RWPE1 (cell line): Measurements from ENCODE around the gene PITPNM3.

Experiments
- CTCF ChIA-PET: fragments of 350-600 bp; sonication (Branson Sonifier 250); formaldehyde crosslinking; extraction: SDS; loops from one replicate; lab custom pipeline; 2021; lab: Yijun Ruan, JAX
- POLR2A ChIA-PET: fragments of 400-600 bp; formaldehyde crosslinking; extraction: SDS; loops from one replicate; lab custom pipeline; 2020; ENCODE audit warnings: antibody characterized with exemption; ENCODE audit not compliant: low non-redundant PET; lab: Yijun Ruan, JAX
- DNase-seq: peaks from one replicate; pipeline ENCODE4 v3.0.0; 2012; ENCODE audit warnings: low spot score
- H3K27ac ChIP-seq: fragments of 450-650 bp; 2 replicates; pipeline ENCODE4 v1.5.1; 2017
- CTCF ChIP-seq: fragments of 450-650 bp; conservative IDR thresholded peaks from 2 replicates; pipeline ENCODE4 v1.5.1; 2017; ENCODE audit warnings: low read depth, mild to moderate bottlenecking

The PITPNM3 gene

DNA sequence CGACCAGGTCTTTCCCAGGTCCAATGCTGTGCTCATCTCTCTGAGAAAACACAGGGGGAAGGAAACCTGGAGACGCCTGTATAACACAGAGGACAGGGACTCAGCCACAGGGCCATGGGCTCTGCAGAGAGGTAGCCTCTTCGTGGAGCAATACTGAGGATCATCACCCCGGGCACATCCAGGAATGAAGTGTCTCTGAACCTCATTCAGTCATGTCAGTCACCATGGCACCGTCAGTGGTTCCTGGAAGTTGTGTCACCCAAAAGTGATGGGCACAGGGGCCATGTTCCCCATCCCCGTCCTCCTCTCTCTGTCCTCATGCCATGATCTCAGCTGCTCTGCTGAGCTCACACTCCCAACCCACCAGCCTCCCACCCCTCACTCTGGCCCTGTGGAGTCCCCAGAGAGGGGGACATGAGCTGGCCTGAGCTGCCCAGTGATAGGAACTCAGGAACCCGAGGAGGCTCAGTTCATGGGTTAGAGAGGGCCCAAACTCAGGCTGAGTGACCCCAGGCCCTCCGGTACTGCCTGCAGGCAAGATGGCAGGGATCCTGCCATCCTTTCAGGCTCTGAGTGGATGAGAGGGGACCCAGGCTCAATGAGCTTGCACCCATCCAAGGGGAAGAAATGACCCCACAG is 53.4 kb downstream of the PITPNM3 start:
- peak overlapping the region; percentile 100 for H3K27ac ChIP-seq
- no peak for TF ChIP-seq CTCF
- no peak for DNase-seq
- POLR2A ChIA-PET: no interaction called here
- CTCF ChIA-PET: no interaction called here

- no peak for TF ChIP-seq CTCF
- no peak for DNase-seq
- ChIA-PET POLR2A (no interaction called here), CTCF (no interaction called here)
- H3K27ac ChIP-seq: peak overlapping the region; percentile 100
These were observed 54.2 kb downstream of the PITPNM3 start for GRCh38 chr17:6502142-6502541.

GRCh38 chr17:6501359-6501758 is 55.0 kb downstream of the PITPNM3 start:
- ChIA-PET CTCF (no interaction called here), POLR2A (no interaction called here)
- no peak for DNase-seq
- no peak for TF ChIP-seq CTCF
- H3K27ac ChIP-seq: peak overlapping the region; percentile 100

DNA sequence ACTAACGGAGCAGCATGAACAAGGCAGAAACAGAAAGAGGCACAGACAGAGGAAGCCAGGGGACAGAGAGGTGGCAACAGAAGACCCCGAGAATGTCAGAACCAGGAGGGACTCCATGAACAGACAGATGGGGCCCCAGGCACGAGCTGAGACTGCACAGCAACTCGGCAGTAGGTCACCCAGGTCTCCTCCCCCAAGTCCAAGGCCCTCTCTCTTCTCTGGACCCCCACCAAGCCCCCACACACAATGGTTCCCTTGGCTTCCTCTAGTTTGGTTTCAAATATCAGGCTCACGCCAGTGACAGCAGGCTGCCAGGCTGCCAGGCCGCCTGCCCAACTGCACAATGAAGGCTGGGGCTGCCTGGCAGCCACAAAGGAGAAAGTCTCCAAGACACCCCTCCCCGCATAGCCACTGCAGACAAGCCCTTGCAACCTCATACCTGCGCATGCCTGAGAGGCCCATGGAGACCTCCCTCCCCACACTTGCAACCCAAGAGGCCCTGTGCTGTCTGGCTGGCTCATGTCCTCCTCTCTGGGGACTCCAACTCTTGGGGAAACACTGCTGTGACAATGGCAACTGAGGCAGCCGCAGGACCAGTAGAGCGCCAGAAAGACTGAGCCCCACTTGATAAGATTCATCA is 57.3 kb downstream of the PITPNM3 start:
- POLR2A ChIA-PET: no interaction called here
- CTCF ChIA-PET: no interaction called here
- no peak for DNase-seq
- no peak for TF ChIP-seq CTCF
- peak overlapping the region; percentile 31 for H3K27ac ChIP-seq

- TF ChIP-seq CTCF: no peak
- DNase-seq: no peak
- ChIA-PET POLR2A (no interaction called here), CTCF (no interaction called here)
- peak overlapping the region; percentile 31 for H3K27ac ChIP-seq
These were observed 58.0 kb downstream of the PITPNM3 start for GRCh38 chr17:6498356-6498755.

DNA sequence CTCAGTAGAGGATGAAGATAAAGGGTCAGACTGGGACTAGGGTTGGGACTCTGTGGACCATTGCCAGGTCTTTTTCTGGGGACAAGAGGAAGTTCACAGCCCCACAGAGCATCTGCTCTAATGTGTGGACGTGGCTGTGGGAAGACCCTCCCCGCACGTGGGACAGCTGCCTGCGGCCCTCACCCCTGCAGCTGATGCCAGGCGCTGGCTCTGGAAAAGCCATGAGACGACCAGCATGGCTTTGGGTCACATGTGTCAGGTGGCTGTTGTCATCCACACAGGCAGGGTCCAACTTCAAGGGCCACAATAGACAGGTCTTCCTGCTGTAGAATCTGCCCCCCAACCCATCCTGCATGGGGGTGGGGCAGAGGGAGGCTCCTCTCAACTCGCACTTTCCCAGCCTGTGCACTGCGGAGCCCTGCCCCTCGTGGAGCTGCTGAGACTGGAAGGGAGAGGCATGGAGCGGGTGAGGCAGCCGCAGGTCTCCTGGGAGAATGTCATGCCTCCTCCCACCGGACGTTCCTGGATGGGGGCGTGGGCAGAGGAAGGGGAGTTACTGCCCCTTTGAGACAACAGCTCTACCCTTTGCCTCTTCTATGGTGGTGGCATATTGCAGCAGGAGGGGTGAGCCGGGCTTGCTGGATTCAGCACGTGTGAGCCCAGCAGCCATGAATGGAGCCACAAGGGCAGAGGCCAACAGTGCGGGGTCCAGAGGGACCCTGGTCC is 58.7 kb downstream of the PITPNM3 start:
- ChIA-PET POLR2A (interaction anchor here (1.2 kb wide), 1 partner anchor 119 kb away, joined by 4 read pairs; no protein-coding TSS in a partner anchor), CTCF (interaction anchor here (1.5 kb wide), 1 partner anchor 24 kb away, joined by 3 read pairs; no protein-coding TSS in a partner anchor)
- no peak for DNase-seq
- no peak for TF ChIP-seq CTCF
- H3K27ac ChIP-seq: peak overlapping the region; percentile 29
